ENCODE measurements around the gene PPM1K.

PPM1K gene

DNA sequence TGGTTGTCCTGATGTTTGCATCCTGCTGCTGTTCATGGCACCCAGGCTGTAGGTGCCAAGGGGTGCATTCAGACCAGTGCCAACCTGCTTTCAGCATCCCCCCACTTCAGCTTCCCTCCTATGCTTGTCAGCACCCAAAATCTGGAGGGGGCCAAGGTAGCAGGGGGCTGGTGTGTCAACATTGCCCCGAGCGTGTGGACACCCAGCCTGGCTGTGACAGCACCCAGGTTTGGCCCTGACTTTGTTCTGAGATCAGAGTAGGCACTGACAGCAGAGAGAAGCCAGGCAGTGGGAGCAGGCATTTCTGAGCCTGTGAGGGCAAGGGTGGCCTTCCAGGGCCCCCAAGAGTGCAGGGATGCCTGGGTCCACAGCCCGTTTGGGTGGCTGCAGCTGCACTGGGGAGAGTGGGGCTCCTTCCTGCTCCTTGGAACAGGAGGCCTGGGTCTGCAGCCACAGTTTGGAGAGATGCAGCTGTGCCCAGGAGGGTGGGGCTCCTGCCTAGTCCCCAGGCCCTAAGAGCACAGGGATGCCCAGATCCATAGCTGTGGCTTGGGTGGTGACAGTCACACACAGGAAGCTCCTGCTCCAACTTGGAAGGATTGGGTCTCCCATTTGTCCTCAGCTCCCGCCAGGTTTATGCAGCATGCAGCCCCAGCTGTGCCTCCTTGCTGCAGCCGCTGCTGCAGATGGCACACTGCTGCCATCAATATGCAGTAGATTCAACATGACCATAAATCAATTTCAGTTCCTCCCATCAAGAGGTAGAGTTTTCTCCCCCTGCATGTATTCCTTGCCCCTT, 12.3 kb upstream of the PPM1K start:
- Histone ChIP-seq H3K27me3 (ENCODE audit: control insufficient read depth, insufficient read depth, low read length) (no peaks in the 10 kb centered on the region), H3K9me3 (ENCODE audit: control insufficient read depth, insufficient read depth, low read length) (no peaks in the 10 kb centered on the region), H3K9ac (ENCODE audit: low read depth, low read length) (no peak overlapping the region), H3K4me1 (ENCODE audit: control insufficient read depth, insufficient read depth, low read length) (no peaks in the 10 kb centered on the region), H3K36me3 (ENCODE audit: control insufficient read depth, insufficient read depth, low read length) (no peaks in the 10 kb centered on the region), H3K4me3 (ENCODE audit: low read depth, low read length) (no peak overlapping the region)

DNA sequence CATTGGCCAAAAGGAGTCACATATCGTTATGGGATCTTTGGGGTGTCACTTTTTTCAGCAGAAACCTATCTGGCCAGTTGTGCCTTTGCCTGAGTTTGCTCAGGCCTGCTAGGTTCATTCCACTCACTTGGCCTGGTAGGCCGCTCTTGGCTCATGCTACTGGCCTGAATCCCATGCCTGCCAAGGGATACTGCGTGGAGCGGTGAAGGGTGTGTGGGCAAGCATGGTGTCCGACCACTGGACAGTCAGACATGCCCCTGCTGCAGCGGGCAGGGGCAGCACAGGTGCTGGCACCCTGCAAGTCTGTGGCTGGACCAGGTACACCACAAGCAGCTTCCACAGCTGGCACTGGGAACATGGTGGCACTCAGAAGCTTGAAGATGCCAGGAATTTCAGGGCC, 11.3 kb upstream of the PPM1K start:
- H3K4me3 ChIP-seq (ENCODE audit: low read depth, low read length) = no peak overlapping the region
- no peak overlapping the region for H3K9ac ChIP-seq (ENCODE audit: low read depth, low read length)
- H3K4me1 ChIP-seq (ENCODE audit: control insufficient read depth, insufficient read depth, low read length) = no peaks in the 10 kb centered on the region
- H3K36me3 ChIP-seq (ENCODE audit: control insufficient read depth, insufficient read depth, low read length) = no peaks in the 10 kb centered on the region
- H3K27me3 ChIP-seq (ENCODE audit: control insufficient read depth, insufficient read depth, low read length) = no peaks in the 10 kb centered on the region
- no peaks in the 10 kb centered on the region for H3K9me3 ChIP-seq (ENCODE audit: control insufficient read depth, insufficient read depth, low read length)

DNA sequence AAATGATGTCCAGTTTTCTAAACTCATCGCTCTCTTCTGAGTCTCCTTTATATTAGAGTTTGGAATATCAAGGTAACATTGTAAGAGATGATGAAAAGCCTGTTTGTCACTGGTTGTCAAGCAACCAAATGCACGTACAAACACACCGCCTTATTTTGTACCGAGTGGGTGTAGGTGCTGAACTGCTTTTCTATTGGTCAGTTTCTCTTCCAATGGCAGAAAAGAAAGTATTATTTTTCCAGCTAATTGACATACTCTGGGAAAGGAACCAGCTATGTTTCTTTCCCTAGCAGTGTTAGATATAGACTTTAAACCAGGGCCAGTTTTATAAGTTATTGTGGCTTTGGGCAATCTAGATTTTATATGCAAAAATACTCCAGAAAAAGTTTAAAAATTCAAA, 6.6 kb upstream of the PPM1K start:
- H3K27me3 ChIP-seq (ENCODE audit: control insufficient read depth, insufficient read depth, low read length) = peaks cover 10% of the 10 kb centered on the region
- H3K4me3 ChIP-seq (ENCODE audit: low read depth, low read length) = no peak overlapping the region
- H3K4me1 ChIP-seq (ENCODE audit: control insufficient read depth, insufficient read depth, low read length) = no peaks in the 10 kb centered on the region
- no peaks in the 10 kb centered on the region for H3K36me3 ChIP-seq (ENCODE audit: control insufficient read depth, insufficient read depth, low read length)
- H3K9me3 ChIP-seq (ENCODE audit: control insufficient read depth, insufficient read depth, low read length) = no peaks in the 10 kb centered on the region
- H3K9ac ChIP-seq (ENCODE audit: low read depth, low read length) = no peak overlapping the region

DNA sequence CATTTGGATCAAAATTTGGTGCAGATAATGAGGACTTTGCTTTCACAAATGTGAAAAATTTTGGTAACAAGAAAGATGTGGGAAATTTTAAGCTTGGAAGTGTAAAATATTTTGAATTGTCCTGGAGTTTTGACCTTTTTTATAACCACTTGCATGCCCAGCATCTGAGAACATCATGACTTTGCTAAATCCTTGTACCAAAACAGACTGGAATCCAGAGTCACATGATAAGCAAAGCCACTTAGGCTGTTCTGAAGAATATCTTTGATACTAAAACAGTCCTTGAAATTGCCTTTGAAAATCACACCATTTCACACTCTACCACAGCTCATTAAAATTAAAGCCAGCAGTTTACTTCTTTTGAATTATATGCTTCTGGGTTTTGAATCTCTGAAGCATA, 2.5 kb upstream of the PPM1K start:
- no peaks in the 10 kb centered on the region for H3K36me3 ChIP-seq (ENCODE audit: control insufficient read depth, insufficient read depth, low read length)
- H3K4me3 ChIP-seq (ENCODE audit: low read depth, low read length) = no peak overlapping the region

DNA sequence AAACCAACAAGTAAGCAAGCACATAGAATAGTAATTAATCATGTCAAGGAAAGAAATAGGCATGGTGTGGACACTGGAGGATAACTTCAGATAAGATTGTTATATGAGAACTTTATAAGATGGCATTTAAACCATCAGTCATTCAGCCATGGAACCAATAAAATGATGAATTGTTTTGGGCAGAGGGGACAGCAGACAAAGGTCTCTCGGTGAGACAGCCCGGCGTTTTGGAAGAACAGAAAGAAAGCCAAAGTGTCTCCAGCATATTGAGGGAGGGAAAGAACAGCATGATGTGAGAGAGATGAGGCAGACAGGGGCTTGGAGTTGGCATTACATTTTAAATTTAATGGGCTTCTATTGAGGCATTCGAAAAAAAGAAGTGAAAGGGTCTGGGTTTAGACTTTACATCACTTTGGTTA, 883 bp upstream of the PPM1K start:
- H3K4me3 ChIP-seq (ENCODE audit: low read depth, low read length) = peak overlapping the region; percentile 76
- H3K36me3 ChIP-seq (ENCODE audit: control insufficient read depth, insufficient read depth, low read length) = no peaks in the 10 kb centered on the region
- peaks cover 20% of the 10 kb centered on the region for H3K27me3 ChIP-seq (ENCODE audit: control insufficient read depth, insufficient read depth, low read length)
- H3K9ac ChIP-seq (ENCODE audit: low read depth, low read length) = no peak overlapping the region
- H3K4me1 ChIP-seq (ENCODE audit: control insufficient read depth, insufficient read depth, low read length) = peaks cover 4% of the 10 kb centered on the region
- no peaks in the 10 kb centered on the region for H3K9me3 ChIP-seq (ENCODE audit: control insufficient read depth, insufficient read depth, low read length)

More for the DNA sequence above, 2.5 kb upstream of the PPM1K start:
- Histone ChIP-seq H3K4me1 (ENCODE audit: control insufficient read depth, insufficient read depth, low read length) (peaks cover 4% of the 10 kb centered on the region), H3K9me3 (ENCODE audit: control insufficient read depth, insufficient read depth, low read length) (no peaks in the 10 kb centered on the region), H3K27me3 (ENCODE audit: control insufficient read depth, insufficient read depth, low read length) (peaks cover 20% of the 10 kb centered on the region), H3K9ac (ENCODE audit: low read depth, low read length) (no peak overlapping the region)

DNA sequence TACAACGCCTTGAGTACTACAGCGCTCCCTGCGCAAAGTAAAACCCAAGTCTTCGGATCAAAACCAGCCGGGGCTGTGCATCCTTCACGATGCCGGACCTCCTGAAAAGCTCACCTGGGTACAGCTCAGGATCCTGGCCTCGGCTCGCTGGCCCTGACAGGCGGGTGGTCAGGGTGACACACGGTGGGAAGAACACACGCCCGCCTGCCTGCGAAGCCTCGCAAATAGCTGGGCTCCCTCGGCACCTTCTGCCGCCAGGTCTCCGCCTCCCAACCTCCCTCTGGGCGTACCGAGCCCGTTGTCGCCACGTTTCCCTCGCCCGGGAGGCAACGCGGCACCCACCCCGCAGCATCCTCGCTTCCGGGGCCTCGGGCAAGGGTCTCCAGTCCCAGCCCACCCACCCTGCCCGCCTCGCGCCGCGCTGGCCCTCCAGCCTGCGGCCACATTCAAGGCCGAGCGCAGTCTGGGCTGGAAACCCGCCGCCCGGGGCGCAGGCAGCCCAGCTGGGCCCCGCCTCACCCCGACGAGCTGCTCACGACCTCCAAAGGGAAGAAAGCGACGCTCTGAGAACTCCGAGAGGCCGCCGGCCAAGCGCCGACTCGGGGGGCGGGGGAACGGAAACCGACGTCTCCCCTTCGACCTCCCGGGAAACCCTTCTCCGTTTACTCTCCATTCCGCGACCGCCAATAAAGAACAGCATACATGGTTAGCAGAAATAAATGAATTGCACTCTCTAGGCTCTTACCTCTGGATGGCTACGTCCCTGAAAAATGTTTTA, 511 bp downstream of the PPM1K start:
- Histone ChIP-seq H3K4me1 (ENCODE audit: control insufficient read depth, insufficient read depth, low read length) (peaks cover 4% of the 10 kb centered on the region), H3K27me3 (ENCODE audit: control insufficient read depth, insufficient read depth, low read length) (peaks cover 20% of the 10 kb centered on the region), H3K4me3 (ENCODE audit: low read depth, low read length) (peak overlapping the region; percentile 52), H3K9me3 (ENCODE audit: control insufficient read depth, insufficient read depth, low read length) (no peaks in the 10 kb centered on the region), H3K36me3 (ENCODE audit: control insufficient read depth, insufficient read depth, low read length) (no peaks in the 10 kb centered on the region), H3K9ac (ENCODE audit: low read depth, low read length) (peak overlapping the region; percentile 26)

DNA sequence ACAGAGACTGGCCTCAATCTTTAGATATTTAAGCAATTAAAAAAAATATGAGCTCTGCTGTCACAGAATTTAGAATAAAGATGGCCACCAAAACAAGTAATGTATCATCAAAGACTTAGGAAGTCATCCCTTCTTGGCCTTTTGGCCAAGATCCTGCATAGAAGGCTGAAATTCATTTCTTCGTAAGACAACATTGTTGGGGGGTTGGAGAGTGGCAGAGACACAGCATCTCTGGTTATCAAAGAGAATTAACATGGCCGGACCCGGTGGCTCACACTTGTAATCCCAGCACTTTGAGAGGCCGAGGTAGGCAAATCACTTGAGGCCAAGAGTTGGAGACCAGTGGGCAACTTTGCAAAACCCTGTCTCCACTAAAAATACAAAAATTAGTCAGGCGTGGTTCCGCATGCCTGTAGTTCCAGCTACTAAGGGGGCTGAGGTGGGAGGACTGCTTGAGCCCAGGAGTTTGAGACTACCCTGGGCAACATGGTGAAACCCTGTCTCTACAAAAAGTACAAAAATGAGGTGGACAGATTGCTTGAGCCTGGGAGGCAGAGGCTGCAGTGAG, 4.0 kb downstream of the PPM1K start:
- no peak overlapping the region for H3K9ac ChIP-seq (ENCODE audit: low read depth, low read length)
- no peaks in the 10 kb centered on the region for H3K9me3 ChIP-seq (ENCODE audit: control insufficient read depth, insufficient read depth, low read length)
- H3K4me1 ChIP-seq (ENCODE audit: control insufficient read depth, insufficient read depth, low read length) = peaks cover 17% of the 10 kb centered on the region
- H3K4me3 ChIP-seq (ENCODE audit: low read depth, low read length) = no peak overlapping the region
- peaks cover 5% of the 10 kb centered on the region for H3K27me3 ChIP-seq (ENCODE audit: control insufficient read depth, insufficient read depth, low read length)
- H3K36me3 ChIP-seq (ENCODE audit: control insufficient read depth, insufficient read depth, low read length) = no peaks in the 10 kb centered on the region

DNA sequence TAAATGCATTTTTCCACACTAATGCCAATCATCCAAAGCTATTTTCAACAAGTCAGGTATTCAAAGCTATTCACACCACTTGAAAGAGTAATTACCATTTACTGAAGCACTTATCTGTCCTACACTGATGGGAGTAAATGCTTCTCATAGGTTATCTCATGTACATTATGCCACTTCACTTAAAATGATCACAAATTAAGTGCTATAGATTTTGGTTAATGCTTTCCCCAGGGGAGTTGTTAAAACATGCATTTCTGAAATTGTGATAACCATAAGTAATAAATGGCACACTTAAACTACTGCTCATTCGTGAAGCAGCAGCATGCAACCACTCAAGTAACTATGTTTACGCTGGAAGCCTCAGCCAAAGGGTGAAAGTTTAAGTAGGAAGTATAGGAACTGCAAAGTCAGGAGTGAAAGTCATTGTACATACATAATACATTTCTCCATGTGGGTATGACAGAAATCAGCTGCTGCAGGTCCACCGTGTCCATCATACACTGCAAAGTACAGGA, 6.6 kb downstream of the PPM1K start:
- H3K9ac ChIP-seq (ENCODE audit: low read depth, low read length) = no peak overlapping the region
- H3K36me3 ChIP-seq (ENCODE audit: control insufficient read depth, insufficient read depth, low read length) = no peaks in the 10 kb centered on the region
- H3K9me3 ChIP-seq (ENCODE audit: control insufficient read depth, insufficient read depth, low read length) = no peaks in the 10 kb centered on the region
- no peak overlapping the region for H3K4me3 ChIP-seq (ENCODE audit: low read depth, low read length)
- no peaks in the 10 kb centered on the region for H3K27me3 ChIP-seq (ENCODE audit: control insufficient read depth, insufficient read depth, low read length)
- H3K4me1 ChIP-seq (ENCODE audit: control insufficient read depth, insufficient read depth, low read length) = peaks cover 17% of the 10 kb centered on the region

DNA sequence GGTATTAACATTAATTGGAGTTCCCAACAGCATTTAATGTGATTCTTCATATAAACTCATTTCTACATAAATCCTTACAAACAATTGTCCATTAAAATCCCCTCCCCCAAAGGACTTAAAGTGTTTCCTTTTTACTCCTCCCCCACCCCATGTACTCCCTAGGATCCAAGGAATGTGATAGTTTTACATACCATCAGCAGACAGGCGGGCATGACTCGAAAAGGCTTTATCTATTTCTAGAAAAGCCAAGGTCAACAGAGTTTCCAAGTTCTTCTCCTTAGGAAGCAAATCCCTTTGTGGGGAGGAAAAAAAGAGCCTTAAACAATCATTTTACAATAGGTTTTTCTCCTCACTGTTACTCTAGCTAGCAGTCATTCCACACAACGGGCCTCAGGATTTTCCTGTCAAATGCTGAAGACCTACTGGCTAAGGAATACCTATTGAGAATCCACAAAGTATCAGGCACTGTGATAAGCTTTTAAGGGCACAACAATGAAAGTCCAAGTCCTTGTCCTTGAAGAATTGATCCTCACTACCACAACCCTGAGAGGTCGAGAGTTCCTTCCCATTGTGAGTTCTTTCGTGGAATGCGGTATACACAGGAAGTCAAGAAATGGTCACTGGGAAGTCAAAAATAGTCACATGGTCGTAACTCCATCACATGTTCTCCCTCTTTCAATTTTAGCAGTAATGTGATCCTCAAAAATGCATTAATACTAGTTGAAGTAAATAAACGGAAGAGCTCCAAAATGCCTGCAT, 7.2 kb downstream of the PPM1K start:
- Histone ChIP-seq H3K9ac (ENCODE audit: low read depth, low read length) (no peak overlapping the region), H3K4me1 (ENCODE audit: control insufficient read depth, insufficient read depth, low read length) (peaks cover 17% of the 10 kb centered on the region), H3K9me3 (ENCODE audit: control insufficient read depth, insufficient read depth, low read length) (no peaks in the 10 kb centered on the region), H3K4me3 (ENCODE audit: low read depth, low read length) (no peak overlapping the region), H3K27me3 (ENCODE audit: control insufficient read depth, insufficient read depth, low read length) (no peaks in the 10 kb centered on the region), H3K36me3 (ENCODE audit: control insufficient read depth, insufficient read depth, low read length) (no peaks in the 10 kb centered on the region)

DNA sequence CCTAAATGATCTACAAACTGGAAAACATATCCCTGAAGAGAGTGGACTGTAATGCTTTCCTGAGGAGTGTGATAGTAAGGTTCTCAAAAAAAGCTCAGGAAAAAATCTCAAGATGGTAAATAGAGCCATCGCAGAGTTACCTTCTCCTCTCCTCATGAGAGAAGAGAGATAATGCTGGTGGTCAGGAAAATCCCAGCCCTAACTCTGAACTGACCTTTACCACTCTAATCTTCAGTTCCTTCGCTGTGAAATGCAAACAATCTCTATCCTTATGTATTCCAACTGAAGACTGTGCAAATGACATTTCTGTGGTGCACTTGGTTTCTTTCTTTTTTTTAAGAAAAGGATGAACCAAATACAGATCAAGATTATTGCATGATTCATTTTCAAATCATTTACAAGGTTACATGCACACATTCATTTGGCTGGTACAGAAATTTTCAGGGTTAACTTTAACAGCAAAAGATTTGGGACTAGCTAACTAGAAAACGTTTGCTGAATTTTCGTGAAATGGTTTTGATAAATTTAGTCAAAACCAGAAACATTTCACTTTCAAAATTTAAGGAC, 8.3 kb downstream of the PPM1K start:
- Histone ChIP-seq H3K4me3 (ENCODE audit: low read depth, low read length) (no peak overlapping the region), H3K9ac (ENCODE audit: low read depth, low read length) (no peak overlapping the region), H3K36me3 (ENCODE audit: control insufficient read depth, insufficient read depth, low read length) (no peaks in the 10 kb centered on the region), H3K27me3 (ENCODE audit: control insufficient read depth, insufficient read depth, low read length) (no peaks in the 10 kb centered on the region), H3K4me1 (ENCODE audit: control insufficient read depth, insufficient read depth, low read length) (peaks cover 17% of the 10 kb centered on the region), H3K9me3 (ENCODE audit: control insufficient read depth, insufficient read depth, low read length) (no peaks in the 10 kb centered on the region)

DNA sequence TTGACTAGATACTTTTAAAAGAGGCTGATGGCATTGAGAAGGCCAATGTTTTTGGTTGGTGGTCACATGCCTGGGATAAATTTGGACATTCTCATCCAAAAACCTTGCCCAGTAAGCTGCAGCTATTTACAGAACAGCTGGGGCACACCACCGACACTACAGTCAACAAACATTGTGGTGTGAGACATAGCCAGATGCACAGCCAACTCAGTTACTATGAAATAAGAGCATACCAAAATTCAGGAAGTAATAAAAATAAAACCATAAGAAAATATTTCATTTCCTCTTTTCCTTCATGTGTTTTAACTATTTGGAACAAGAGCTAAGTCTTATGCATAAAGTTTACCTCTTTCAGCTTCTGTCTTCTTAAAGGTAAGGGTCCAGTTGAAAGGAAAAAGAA, 8.8 kb downstream of the PPM1K start:
- Histone ChIP-seq H3K27me3 (ENCODE audit: control insufficient read depth, insufficient read depth, low read length) (no peaks in the 10 kb centered on the region), H3K36me3 (ENCODE audit: control insufficient read depth, insufficient read depth, low read length) (no peaks in the 10 kb centered on the region), H3K4me1 (ENCODE audit: control insufficient read depth, insufficient read depth, low read length) (peaks cover 17% of the 10 kb centered on the region), H3K9me3 (ENCODE audit: control insufficient read depth, insufficient read depth, low read length) (no peaks in the 10 kb centered on the region), H3K9ac (ENCODE audit: low read depth, low read length) (no peak overlapping the region), H3K4me3 (ENCODE audit: low read depth, low read length) (no peak overlapping the region)
